K562 (cell line): ENCODE results near the gene C1QTNF3. TPM values are rescaled to one million over a fixed set of nuclear protein-coding genes. Genes with fewer than 3 reads are reported as not detected.

Experiments used
- ATF1 ChIP-seq, 2 experiments: fragments of 450-650 bp in 1 of 2; IDR thresholded peaks; 2 replicates each; pipeline ENCODE4 v1.6.1; 2016; ENCODE audit warnings: missing compliant biosample characterization in 1 of 2, missing genetic modification characterization in 1 of 2
- CBX3 ChIP-seq, 2 experiments: IDR thresholded peaks; 1 replicate in 1 of 2; 2 replicates in 1 of 2; pipeline ENCODE4 v1.6.1; 2012; ENCODE audit warnings: inconsistent platforms in 2 of 2, low read length in 2 of 2, borderline replicate concordance in 1 of 2, control low read depth in 1 of 2
- CCNT2 ChIP-seq: IDR thresholded peaks from 2 replicates; pipeline ENCODE4 v1.6.1; 2011; ENCODE audit warnings: borderline replicate concordance, low read depth, mild to moderate bottlenecking, moderate library complexity, mixed read lengths, low read length; ENCODE audit not compliant: insufficient read length; ENCODE audit errors: extremely low read depth
- CXXC5 ChIP-seq: fragments of 250-450 bp; sonication (Bioruptor Pico); IDR thresholded peaks from 2 replicates; pipeline ENCODE4 v1.8.0; 2022; ENCODE audit warnings: inconsistent platforms, mild to moderate bottlenecking, moderate library complexity
- E2F6 ChIP-seq, 2 experiments: IDR thresholded peaks; 2 replicates each; pipeline ENCODE4 v1.6.1; 2011; ENCODE audit warnings: borderline replicate concordance in 1 of 2, control low read depth in 1 of 2, low read depth in 1 of 2, low read length in 1 of 2, mild to moderate bottlenecking in 1 of 2, mixed read lengths in 1 of 2, moderate library complexity in 1 of 2; ENCODE audit not compliant: insufficient read depth in 1 of 2, insufficient read length in 1 of 2, poor library complexity in 1 of 2, severe bottlenecking in 1 of 2; ENCODE audit errors: extremely low read depth in 1 of 2
- EGR1 ChIP-seq: fragments of 450-650 bp; conservative IDR thresholded peaks from 2 replicates; pipeline ENCODE4 v1.6.1; 2017; ENCODE audit warnings: mild to moderate bottlenecking
- ID3 ChIP-seq, 2 experiments: fragments of 250-450 bp in 1 of 2; fragments of 450-650 bp in 1 of 2; sonication (Bioruptor Pico) in 1 of 2; IDR thresholded peaks; 2 replicates each; pipeline versions ENCODE4 v1.6.1 to v1.8.0; 2016 to 2021; ENCODE audit warnings: mild to moderate bottlenecking in 2 of 2, moderate library complexity in 2 of 2, missing compliant biosample characterization in 1 of 2, missing genetic modification characterization in 1 of 2
- L3MBTL2 ChIP-seq: fragments of 450-650 bp; IDR thresholded peaks from 2 replicates; pipeline ENCODE4 v1.6.1; 2016; ENCODE audit warnings: mild to moderate bottlenecking, moderate library complexity
- LCOR ChIP-seq: sonication (generic); formaldehyde crosslinking; IDR thresholded peaks from 2 replicates; pipeline ENCODE4 v1.8.0; 2022; ENCODE audit warnings: mild to moderate bottlenecking, missing genetic modification reagents
- MAZ ChIP-seq, 2 experiments: fragments of 450-650 bp in 1 of 2; sonication (generic) in 1 of 2; formaldehyde crosslinking; IDR thresholded peaks in 1 of 2; conservative IDR thresholded peaks in 1 of 2; 2 replicates each; pipeline versions ENCODE4 v1.4.0 to v1.5.0; 2020; ENCODE audit warnings: mild to moderate bottlenecking in 1 of 2, missing genetic modification reagents in 1 of 2
- NRF1 ChIP-seq, 2 experiments: fragments of 450-650 bp; IDR thresholded peaks in 1 of 2; conservative IDR thresholded peaks in 1 of 2; 2 replicates each; pipeline ENCODE4 v1.6.1; 2014; ENCODE audit warnings: mild to moderate bottlenecking in 2 of 2
- OTX1 ChIP-seq: fragments of 450-650 bp; formaldehyde crosslinking; IDR thresholded peaks from 2 replicates; pipeline ENCODE4 v1.4.0; 2022; ENCODE audit warnings: mild to moderate bottlenecking
- RBM22 ChIP-seq: fragments of 200-400 bp; formaldehyde crosslinking; IDR thresholded peaks from 2 replicates; pipeline ENCODE4 v1.6.1; 2018; ENCODE audit warnings: low read length, low read depth; ENCODE audit not compliant: poor library complexity, severe bottlenecking
- SOX6 ChIP-seq: fragments of 450-650 bp; IDR thresholded peaks from 2 replicates; pipeline ENCODE4 v1.6.1; 2014; ENCODE audit warnings: mild to moderate bottlenecking
- UBTF ChIP-seq, 2 experiments: IDR thresholded peaks; 2 replicates each; pipeline ENCODE4 v1.6.1; 2012; ENCODE audit warnings: improper control_type of control experiment in 2 of 2, low read depth in 2 of 2, low read length in 2 of 2, borderline replicate concordance in 1 of 2
- ZNF408 ChIP-seq: fragments of 250-450 bp; sonication (Bioruptor Pico); IDR thresholded peaks from 2 replicates; pipeline ENCODE4 v1.4.0; 2020; ENCODE audit warnings: low read depth, mild to moderate bottlenecking, moderate library complexity
- polyA plus RNA-seq, 8 experiments: library from polyadenylated mRNA; depleted of rRNA in 4 of 8; stranded (reverse) in 5 of 8; unstranded in 3 of 8; fragments of >200 nt; fragmentation: Nextera tagmentation in 2 of 8; fragmentation: Illumina TruSeq in 1 of 8; extraction: Ambion mirVana in 2 of 8; extraction: Trizol in 1 of 8; gene quantifications; 2 replicates each; pipeline versions ENCODE4 v1.2.1 to v1.2.3, GENCODE V29; 2011 to 2014; ENCODE audit warnings: inconsistent platforms in 1 of 8, missing spikeins in 1 of 8
- total RNA-seq, 7 experiments: library from RNA; depleted of rRNA in 6 of 7; stranded (reverse); fragments of >200 nt in 6 of 7; fragmentation: Illumina TruSeq in 2 of 7; extraction: Trizol in 2 of 7; gene quantifications; 2 replicates each; pipeline versions ENCODE4 v1.2.1 to v1.2.3, GENCODE V29; 2011 to 2021; ENCODE audit warnings: low replicate concordance in 1 of 7

Gene C1QTNF3
- total and polyA plus RNA-seq, 9 of the 15 experiments (the other 6 are each of a cell fraction or from before 2014, with no cell fraction given): 0.51 to 3.3 (median 2.0) TPM

GRCh38 chr5:34007621-34008600 is 35.1 kb downstream of the C1QTNF3 start, which contains the start of gene AMACR (continued):
- TF ChIP-seq CXXC5 (CRISPR knock-in tag) (peak; percentile 84), CCNT2 (peak; percentile 86), UBTF (IDR thresholded peaks at IDR 0.05; ENCODE audit: borderline replicate concordance in 1 of 2, low read depth in 2 of 2, low read length in 2 of 2) (peak; percentile 98 to 99), E2F6 (IDR thresholded peaks at IDR 0.05; ENCODE audit: borderline replicate concordance in 1 of 2, extremely low read depth in 1 of 2, insufficient read depth in 1 of 2, insufficient read length in 1 of 2, low read depth in 1 of 2, low read length in 1 of 2, poor library complexity in 1 of 2, severe bottlenecking in 1 of 2) (peak; percentile 82 to 86), CBX3 (IDR thresholded peaks at IDR 0.05; ENCODE audit: borderline replicate concordance in 1 of 2, low read length in 2 of 2) (peak in 1 of 2 experiments; percentile 61; a peak in 1 of 3 replicates), MAZ (CRISPR knock-in tag; conservative IDR thresholded peaks at IDR 0.05 in 1 of 2, IDR thresholded peaks at IDR 0.05 in 1 of 2) (peak in 1 of 2 experiments; percentile 68), ATF1 (CRISPR knock-in tag; IDR thresholded peaks at IDR 0.05) (no peak), ATF1 (tag; IDR thresholded peaks at IDR 0.05) (peak; percentile 47), NRF1 (conservative IDR thresholded peaks at IDR 0.05 in 1 of 2, IDR thresholded peaks at IDR 0.05 in 1 of 2) (peak; percentile 99), ZNF408 (no peak), EGR1 (peak; percentile 80), SOX6 (peak; percentile 15; the same call in 1 of the 2 replicates), L3MBTL2 (peak; percentile 90), LCOR (peak; percentile 81), RBM22 (peak; percentile 42), OTX1 (CRISPR knock-in tag) (peak; percentile 8; the same call in 1 of the 2 replicates), ID3 (CRISPR knock-in tag; IDR thresholded peaks at IDR 0.05) (no peak), ID3 (tag; IDR thresholded peaks at IDR 0.05) (0 out of 2 replicates have a peak, but pooled peaks have one; percentile 26)
